HG02840 (cell line): ENCODE results near the gene KIF16B.
A peak's percentile ranks its signal among the peaks of the same experiment; 100 is the strongest.

Experiments
- ATAC-seq: cut with Tn5 transposase; IDR thresholded peaks from one replicate; pipeline ENCODE4 v1.9.1; 2021; ENCODE audit warnings: mild to moderate bottlenecking, moderate library complexity, moderate number of reproducible peaks; ENCODE audit not compliant: unreplicated experiment, low FRiP score

KIF16B gene

DNA sequence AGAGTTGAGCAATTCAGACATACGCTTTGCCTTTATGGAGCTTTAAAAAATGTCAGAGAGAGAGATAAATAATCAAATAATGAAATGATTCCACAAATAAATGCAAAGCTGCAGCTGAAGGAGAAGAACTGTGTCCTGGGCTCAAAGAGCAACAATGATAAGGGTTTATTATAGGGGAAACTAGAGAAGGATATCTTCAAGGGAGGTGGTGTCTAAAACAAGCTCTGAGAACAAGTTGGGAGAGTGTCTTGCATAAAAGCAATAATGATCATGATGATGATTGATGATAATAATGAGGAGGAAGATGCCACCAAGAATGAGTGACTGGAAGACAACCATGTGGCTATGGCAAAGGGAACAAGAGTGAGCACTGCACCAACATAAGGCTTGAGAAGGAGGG lies 164.3 kb downstream of the KIF16B start:
- ATAC-seq, result no peak

DNA sequence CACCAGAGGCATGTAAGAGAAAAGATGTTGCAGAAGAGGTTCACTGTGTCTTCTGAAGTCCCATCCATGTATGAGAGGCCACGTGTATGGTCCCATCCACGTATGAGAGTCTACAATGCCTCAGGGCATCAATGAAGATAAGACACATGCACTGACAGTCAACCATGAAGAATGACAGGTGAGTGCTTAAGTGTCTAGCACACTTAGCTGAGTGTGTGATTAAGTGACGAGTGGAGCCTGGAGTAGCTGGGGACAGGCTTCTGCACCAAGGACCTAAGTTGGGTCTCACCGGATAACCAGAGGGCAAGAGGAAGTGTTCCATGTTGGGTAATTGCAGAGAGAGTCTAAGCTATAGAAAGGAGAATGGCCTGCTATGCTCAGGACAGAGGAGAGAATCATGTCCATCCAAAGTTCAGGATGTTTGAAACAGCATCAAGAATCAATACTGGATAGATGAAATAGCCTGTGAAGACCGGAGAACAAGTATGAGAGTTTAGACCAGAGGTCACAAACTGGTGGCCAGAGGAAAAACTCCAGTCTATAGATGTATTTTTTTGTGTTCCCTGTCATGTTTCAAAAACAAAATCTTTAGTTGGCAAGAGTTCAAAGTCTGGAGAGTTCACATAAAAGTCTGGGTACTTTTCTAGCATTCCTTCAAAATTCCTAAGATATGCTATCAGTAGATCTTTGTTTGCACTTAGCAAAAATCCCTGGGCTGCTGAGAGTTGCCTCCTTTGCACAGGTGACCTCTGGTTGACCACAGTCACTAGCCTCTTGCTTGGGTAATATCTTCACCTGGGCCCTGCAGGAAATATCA lies 165.8 kb downstream of the KIF16B start:
- no peak for ATAC-seq

DNA sequence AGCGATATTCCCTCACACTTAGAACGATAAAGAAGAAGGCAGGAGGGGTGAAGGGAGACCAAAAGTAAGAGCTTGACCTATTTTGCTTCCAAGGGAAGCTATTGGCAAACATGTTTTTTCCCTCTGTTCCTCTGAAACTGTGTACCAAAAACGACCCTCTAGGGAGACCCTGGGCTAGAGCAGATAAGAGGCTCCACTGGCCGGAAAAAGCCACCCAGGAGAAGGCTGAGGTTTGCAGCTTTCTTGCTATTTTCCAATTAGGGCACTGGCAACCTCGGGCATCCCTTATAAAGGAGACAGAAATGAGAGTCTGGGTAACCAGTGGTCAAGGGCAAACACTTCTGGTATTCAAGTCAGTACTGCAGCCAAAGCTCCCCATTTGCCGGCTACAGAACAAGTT lies 168.0 kb downstream of the KIF16B start:
- no peak for ATAC-seq

DNA sequence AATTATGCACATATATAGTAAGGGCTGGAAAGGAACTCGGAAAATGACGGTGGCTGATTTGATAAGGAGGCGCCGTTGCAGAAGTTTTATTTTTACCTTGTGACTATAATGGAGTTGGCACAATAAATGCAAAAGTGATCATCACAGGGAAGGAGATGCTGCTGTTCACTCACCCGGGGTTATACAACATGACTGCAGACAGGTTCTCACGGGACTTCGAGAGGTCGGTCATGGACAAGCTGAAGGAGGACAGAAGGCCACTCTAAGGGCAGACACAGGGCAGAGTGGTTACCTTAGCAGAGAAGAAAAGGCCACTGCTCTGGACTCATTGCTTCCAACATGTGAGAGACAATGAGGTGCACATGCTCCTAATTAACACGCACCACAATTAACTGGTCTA lies 168.6 kb downstream of the KIF16B start:
- no peak for ATAC-seq

DNA sequence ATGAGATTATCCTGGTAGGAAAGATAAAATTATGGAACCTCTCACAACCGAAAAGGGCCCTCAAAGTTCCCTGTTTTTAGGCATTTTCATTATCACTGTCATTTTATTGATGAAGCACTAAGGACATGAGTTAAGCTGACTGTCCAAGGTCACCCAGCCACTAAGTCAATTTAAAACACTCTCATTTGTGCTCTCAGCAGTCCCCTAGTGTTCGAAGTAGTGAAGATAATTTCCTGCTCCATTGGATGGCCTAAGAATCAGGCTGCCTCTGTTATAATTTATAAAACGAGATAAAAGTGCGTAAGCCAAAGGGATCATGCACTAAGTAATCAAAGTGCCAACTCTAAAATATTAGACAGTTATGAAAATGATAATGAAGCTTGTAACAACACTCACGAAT lies 169.1 kb downstream of the KIF16B start:
- ATAC-seq, result no peak

DNA sequence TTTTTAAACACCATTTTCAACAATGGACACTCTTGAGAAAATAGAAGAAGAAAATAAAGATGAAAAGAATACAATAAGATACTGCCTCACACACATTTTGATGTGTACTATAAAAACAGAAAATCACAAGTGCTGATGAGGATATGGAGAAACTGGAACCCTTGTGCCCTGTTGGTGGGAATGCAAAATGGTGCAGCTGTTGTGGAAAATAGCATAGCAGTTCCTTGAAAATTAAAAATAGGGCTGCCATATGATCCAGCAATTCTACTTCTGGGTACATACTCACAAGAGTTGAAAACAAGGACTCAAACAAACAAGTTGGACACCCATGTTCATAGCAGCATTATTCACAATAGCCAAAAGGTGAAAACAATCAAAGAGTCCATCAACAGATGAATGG lies 173.0 kb downstream of the KIF16B start:
- ATAC-seq, result no peak

DNA sequence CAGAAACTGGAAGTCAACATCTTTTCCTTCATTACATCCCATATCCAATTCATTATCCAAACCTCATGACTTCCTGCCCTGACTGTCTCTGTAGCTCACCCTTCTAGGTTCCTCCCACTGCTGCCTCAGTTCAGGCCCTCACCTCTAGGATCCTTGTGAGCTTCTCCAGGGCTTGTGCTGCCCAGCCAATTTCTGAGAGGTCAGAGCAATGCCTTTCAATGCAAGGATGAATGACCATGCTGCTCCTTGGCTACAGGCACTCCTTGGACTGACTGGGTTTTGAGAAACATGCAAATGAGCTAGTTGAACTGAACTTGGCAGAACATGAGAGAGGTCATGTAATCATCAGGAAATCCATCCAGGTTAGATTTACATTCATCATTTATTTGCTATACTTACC lies 173.4 kb downstream of the KIF16B start:
- no peak for ATAC-seq

DNA sequence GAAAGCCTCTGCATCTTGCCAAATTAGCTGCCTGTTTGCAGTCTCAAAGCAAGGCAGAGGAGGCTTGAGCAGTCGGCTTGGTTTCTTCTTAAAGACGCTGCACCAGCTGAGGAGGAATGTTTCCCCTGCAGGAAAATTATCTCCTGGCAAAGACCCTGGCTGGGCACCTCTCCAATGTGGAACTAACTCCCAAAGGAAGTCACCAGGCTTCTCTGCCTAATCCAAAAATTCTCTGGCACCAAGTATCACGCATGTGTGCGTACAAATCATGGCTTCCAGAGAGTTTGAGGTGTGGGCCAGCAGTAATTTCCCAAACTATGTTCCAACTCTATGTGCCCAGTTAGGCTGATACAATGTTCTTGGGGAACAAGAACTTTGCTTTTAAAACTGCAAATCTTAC lies 176.2 kb downstream of the KIF16B start:
- no peak for ATAC-seq

DNA sequence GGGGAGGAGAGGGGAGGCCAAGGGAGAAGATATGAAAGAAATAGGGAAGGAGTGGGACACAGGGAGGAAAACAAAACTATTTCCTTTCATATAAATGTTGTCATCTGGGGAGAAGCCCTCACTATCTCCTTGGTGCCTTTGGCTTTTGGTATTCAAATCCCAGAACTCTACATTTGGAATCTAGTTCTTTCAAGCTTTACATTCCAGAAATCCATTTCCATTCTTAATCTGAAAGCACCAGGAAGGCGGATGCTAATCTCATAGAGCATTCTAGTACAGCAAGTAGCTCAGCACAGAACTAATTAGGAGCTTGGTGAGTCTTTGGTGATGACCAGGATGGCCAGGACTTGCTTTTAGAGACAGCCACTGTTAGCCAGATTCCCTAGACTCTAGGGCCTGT lies 177.9 kb downstream of the KIF16B start:
- ATAC-seq, result no peak

DNA sequence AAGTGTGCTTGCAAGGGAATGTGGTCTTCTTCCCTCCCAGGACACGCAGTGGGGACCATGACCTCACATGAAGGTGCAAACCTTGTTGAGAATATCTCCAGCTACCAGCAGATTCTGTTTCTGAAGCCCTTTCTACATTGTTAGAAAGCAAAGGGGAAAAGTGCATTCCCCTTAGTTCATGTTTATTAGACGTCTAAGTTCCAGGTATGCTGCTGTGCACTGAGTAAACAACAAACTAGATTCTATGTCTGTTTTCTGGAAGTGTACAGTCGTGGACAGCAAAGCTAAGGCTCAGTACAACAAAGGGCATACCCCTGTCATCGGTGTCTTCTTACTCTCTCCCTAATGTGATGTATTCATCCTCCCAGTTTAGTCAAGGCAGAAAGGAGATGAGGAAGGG lies 178.5 kb downstream of the KIF16B start:
- no peak for ATAC-seq

DNA sequence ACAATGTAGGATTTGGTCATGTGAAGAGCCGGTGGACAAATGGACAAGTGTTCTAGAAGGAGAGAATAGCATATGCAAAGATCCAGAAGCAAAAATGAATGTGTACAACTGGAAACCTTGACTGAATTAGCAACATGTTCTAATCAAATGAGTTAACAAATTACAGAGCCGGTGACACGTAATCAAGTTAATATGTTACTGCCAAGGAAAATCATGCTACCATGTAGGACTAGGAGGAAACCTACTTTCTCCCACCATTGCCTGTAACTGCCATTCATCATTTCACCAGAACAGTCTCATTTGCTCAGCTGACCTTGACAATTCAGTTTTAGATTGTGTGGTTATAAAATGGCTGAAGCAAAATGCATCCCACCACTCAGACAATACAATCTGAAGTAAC lies 179.4 kb downstream of the KIF16B start:
- ATAC-seq, result no peak

DNA sequence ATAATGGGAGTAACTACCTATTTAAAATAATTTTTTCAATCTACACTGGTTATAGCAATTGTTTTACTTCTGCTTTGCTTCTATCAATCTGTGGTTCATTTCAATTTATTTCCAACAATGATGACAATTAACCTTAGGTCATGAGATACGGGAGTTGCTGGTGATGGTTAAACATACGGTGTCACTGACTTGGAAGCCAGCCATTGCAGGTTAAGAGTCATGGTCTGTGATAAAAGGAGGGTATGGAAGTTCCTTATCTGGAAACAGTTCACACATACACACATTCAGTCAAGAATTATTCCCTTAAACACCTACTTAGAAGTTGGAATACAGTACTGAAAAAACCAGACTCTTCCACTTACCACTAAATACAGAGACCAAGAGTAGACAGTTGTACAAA lies 180.0 kb downstream of the KIF16B start:
- ATAC-seq, result no peak

DNA sequence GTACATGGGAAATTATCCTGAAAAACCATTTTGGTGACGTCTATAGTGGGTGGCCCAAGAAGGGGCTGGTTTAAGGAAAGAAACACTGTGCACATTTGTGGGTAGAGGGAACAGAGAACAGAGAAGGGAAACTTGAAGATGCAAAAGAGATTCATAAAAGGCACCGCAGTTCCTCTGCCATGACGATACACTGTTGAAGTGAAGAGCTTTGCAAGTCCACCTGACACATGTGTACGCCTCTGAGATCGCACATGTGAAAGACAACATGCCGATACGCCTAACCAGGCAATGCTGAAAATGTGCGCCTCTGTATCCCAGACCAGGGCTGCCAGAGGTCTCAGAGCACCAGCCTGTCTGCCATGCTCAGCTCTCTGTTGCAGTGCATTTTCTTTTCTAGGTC lies 180.9 kb downstream of the KIF16B start:
- ATAC-seq, result peak; percentile 84

DNA sequence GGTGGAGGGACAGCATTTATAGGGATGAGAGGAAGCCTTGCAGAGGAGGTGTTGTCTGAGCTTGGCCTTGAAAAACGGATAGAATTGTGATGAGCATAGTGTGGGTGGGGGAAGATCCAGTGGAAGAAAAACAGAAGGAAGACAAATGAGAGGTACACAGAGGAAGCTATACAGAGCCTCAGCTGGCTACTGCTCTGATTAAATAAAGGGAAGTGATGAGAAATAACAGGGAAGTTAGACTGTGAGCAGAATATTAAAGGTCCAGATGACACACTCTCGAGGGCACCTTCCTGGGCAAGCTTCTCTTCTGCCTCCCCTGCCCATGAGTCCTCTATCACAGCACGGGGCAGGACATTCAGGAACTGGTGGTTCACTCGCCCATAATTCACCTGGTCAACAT lies 182.3 kb downstream of the KIF16B start:
- ATAC-seq, result no peak

DNA sequence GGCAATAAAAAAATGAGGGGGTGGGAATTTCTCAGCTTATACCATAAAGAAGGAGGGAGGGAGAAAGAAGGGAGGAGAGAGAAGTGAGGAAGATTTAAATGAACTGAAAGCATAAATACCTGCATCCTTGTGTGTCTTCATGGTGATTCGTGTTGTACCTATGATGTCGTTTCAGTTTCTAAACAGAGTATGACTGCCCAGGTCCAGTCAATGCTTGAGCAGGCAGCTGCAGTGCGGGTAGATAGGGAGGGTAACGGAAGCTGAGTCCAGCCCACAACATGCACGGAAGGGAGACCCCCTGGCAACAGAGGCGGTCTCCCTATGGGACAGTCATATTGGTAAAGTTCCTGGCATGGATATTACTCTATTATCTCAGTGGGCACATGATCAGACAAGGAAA lies 184.5 kb downstream of the KIF16B start:
- peak; percentile 47 for ATAC-seq

DNA sequence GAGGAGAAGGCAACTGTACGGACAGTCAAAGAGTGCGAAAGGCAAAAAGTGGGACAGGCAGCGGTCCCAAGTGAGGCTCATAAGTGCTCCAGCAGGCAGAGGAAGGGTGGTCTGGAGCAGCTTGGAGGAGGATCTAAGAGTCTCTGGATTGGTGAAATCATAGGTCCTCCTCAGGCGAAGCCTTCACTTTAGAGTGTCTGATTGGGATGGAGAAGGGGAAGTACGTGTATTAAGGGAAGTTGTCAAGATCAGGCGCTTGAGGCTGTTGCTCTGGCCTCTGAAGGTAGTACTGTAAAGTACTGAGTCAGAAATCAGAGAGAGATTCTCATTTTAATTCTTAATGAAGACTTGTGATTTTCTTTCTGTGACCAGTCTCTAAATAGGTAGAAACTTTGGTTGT lies 185.6 kb downstream of the KIF16B start:
- ATAC-seq, result no peak

DNA sequence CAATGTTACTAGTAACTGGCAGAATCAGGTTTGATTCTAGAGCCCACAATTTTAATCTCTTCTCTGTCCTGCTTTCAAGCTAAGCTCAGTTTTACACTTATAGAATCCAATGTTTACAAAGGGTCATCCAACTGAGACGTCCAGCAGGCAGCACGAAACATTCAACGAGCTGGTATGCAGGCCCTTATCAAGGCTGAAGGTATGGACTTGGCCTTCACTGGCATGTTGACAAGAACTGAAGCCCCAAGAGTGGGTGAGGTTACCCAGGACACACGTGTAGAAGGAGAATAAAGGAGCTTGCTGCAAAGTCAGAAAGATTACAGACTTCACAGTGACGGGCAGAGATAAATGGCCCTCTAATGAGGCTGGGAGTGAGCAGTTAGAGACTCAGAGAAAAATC lies 187.4 kb downstream of the KIF16B start:
- ATAC-seq, result no peak

DNA sequence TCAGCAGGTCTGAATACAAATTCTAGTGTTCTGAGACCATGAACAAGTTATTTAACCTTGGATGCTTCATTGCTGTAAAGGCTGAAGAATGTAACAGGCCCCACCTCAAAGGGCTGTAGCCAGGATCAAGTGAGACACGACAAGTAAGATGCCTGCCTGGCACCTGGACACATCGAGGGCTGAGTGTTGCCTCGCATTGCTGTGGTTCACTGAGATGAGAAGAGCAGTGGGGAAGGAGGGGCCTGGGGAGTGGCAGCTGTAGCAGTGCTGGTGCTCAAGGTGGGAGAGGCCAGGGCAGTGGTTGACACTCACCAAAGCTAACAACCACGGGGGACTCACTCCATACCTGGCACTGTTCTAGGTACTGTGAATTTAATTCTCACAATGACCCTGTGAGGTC lies 187.8 kb downstream of the KIF16B start:
- ATAC-seq, result no peak

DNA sequence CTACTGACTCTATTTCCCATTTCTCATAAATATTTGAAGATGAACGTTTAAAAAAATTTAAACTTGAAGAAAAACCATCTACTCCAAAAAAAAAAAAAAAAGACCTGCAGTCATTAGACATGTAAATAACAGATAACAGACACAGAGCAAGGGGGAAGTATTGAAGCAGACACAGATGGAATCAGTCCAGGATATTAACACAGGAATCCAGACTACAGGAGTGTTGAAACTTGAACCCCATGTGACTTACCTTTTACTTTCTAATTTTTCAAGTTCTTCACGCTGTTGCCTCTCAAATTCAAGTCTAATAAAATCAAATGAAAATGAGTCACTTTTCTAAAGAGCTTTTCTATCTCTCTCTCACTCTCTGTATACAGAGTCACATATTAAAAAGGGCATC lies 191.8 kb downstream of the KIF16B start:
- no peak for ATAC-seq

DNA sequence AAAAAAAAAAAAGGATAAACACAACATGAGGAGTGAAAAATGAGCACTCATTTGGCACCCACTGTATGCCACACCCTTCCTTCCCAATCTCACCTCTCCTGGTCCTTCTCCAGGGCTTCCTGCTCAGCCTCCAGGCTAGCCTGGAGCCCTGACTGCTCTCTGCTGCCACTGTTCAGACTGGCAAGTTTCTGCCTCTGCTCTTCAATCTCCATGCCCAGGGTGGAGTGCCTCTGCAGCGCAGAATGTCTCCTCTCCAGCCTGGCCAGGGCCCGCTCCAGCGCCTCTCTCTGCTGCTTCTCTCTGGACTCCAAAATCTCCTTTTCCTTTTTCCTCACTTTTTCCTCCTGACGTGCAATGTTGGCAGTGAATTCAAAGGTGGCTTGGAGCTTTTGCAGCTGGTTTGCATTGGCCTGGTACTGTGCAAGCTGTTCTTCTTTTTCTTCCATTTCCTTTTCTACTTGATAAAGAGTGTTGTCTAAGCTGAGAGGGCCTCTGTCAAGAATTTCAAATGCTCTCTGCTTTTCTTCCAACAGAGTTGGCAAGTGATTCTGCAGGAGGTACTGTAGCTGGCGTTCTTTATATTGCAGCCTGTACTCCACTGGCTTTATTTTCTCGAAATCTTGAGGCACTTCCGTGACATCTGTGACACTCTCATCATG lies 194.4 kb downstream of the KIF16B start:
- ATAC-seq, result no peak

DNA sequence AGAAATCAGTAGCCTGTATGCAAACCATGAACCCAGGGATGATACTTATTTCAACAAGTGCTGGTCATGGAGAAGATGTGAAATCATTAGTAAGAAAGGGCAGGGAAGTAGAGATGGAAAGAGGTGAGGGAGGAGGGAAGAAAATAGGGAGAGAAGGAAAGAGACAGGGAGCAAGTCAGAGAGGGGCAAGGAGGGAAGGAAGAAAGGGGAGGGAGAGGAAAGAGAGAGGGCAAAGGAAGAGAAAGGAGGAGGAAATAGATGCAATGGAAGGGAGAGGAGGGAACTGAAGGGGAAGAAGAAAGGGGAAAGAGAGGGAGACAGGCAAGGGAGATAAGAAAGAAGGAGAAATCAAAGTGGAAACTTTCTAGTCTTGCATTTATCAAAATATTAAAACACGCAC lies 195.1 kb downstream of the KIF16B start:
- ATAC-seq, result no peak

DNA sequence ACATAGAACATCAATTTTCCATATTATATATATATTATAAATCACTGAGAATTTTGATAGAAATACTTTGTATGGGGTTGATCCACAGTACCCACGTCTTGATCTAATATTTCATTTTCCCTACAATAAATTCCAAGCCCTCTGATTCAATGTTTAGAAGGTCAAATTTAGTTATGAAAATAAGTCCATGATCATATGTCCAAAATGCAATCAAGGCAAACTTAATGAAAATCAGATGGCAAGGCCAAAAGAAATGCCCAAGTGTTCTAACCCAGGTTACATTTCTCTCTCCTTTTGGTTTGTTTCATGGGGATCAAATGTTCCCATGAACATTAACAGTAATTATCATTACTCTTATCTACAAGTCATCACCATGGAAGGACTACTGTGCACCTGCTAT lies 203.8 kb downstream of the KIF16B start:
- no peak for ATAC-seq
